ENCODE results near the gene MT1B. TPM values are rescaled to one million over a fixed set of nuclear protein-coding genes. Genes with fewer than 3 reads are reported as not detected.

Gene MT1B
- total and polyA plus RNA-seq, 2 donors from 2014 or later = not detected

- intact Hi-C loops (cut with DNase I) = no loop called here
- H3K4me3 ChIP-seq (ENCODE audit: low read length in 3 of 3) = peak within 1 kb of the TSS; percentile 46 to 97 (median 87)
- peaks cover 18% of the 10 kb centered on the region for H3K27me3 ChIP-seq (ENCODE audit: control insufficient read depth, insufficient read depth, low read length)
- H3K27ac ChIP-seq (ENCODE audit: low read depth in 2 of 2, low read length in 2 of 2) = peak within 1 kb of the TSS; percentile 40 to 47
- H3K36me3 ChIP-seq (ENCODE audit: control insufficient read depth in 2 of 3, insufficient read depth in 3 of 3, low read length in 3 of 3) = no peaks in the 10 kb centered on the region
- FAIRE-seq (no peak), DNase-seq (peak; percentile 84 to 97 (median 87))
- no peak for TF ChIP-seq CTCF (IDR thresholded peaks at IDR 0.05; ENCODE audit: borderline replicate concordance, extremely low read depth, insufficient read depth)
- H3K4me1 ChIP-seq (ENCODE audit: control insufficient read depth in 2 of 3, insufficient read depth in 2 of 3, low read depth in 1 of 3, low read length in 3 of 3) = peaks cover 0 to 7% (median 5%) of the 10 kb centered on the region in 3 donors
- H3K9ac ChIP-seq (ENCODE audit: low read length in 3 of 3) = peak within 1 kb of the TSS; percentile 6 to 66 (median 64)
- H3K9me3 ChIP-seq (ENCODE audit: control insufficient read depth in 2 of 3, insufficient read depth in 1 of 3, low read length in 3 of 3) = no peaks in the 10 kb centered on the region
Observed at GRCh38 chr16:56657555-56658326, 6.1 kb downstream of the MT1B start, which contains the start of gene MT1F. Gene MT1F (plus strand): TSS chr16:56657959. CDS start chr16:56658059, 100 bp downstream.

GRCh38 chr16:56658327-56658875 is 6.7 kb downstream of the MT1B start:
- intact Hi-C loops (cut with DNase I) = no loop called here
- FAIRE-seq (no peak), DNase-seq (peak in 2 of 5 donors; percentile 52 to 89)
- TF ChIP-seq CTCF (IDR thresholded peaks at IDR 0.05; ENCODE audit: borderline replicate concordance, extremely low read depth, insufficient read depth) = no peak
- H3K9ac ChIP-seq (ENCODE audit: low read length in 3 of 3) = peak overlapping the region; percentile 6 to 66 (median 64)
- H3K27me3 ChIP-seq (ENCODE audit: control insufficient read depth, insufficient read depth, low read length) = peaks cover 20% of the 10 kb centered on the region
- peak overlapping the region; percentile 40 to 47 for H3K27ac ChIP-seq (ENCODE audit: low read depth in 2 of 2, low read length in 2 of 2)
- H3K4me3 ChIP-seq (ENCODE audit: low read length in 3 of 3) = peak overlapping the region; percentile 33 to 97 (median 87)
- no peaks in the 10 kb centered on the region for H3K9me3 ChIP-seq (ENCODE audit: control insufficient read depth in 2 of 3, insufficient read depth in 1 of 3, low read length in 3 of 3)
- H3K36me3 ChIP-seq (ENCODE audit: control insufficient read depth in 2 of 3, insufficient read depth in 3 of 3, low read length in 3 of 3) = no peaks in the 10 kb centered on the region
- H3K4me1 ChIP-seq (ENCODE audit: control insufficient read depth in 2 of 3, insufficient read depth in 2 of 3, low read depth in 1 of 3, low read length in 3 of 3) = peaks cover 0 to 9% (median 5%) of the 10 kb centered on the region in 3 donors

DNA sequence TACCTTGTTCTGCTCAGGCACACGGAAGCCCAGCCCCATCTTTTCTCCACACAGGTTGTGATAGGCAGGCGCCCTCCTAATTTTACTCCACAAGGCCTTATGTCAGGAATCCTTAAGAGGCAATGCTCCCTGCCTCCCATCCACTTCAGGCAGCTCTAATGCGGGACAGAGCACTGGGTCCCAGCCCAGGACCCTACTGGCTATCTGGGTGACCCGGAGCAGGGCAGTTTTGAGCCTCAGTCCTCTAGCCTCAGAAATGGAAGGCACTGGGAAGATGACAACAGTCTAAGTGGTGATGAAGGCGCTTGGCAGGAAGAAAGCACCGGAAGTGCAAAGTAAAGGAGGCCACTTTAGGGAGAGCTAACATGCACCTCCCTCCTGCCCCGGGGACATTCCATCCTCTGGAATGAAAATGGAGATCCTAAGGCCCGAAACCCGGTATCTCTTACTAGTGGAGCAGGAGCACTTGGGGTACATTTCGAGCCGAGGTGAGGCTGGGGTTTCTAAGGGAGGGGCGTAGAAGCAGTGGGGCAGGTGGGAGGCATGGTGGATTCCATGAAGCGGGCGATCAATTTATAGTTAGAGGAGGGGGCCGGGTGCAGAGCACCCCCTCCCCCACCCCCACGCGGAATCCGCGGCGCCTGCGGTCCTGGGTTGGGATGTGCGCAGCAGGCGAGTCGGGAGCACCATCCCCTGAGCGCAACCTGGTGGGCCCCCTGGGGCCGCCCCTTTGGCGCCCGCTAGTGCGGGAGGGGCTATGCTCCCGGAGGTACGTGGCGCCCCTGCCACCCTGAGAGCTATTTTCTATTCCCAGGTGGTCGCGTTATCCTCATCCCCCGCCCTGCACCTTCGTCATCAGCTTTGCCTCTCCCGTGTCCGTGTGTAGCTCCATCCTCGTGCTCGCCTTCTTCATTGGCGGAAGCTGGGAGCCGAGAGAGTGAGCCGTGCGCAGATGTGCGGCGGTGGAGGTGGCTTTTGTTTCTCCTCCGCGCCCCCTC is 11.0 kb downstream of the MT1B start:
- H3K27ac ChIP-seq (ENCODE audit: low read depth in 2 of 2, low read length in 2 of 2) = no peak overlapping the region
- no peaks in the 10 kb centered on the region for H3K36me3 ChIP-seq (ENCODE audit: control insufficient read depth in 2 of 3, insufficient read depth in 3 of 3, low read length in 3 of 3)
- peaks cover 0 to 9% (median 5%) of the 10 kb centered on the region in 3 donors for H3K4me1 ChIP-seq (ENCODE audit: control insufficient read depth in 2 of 3, insufficient read depth in 2 of 3, low read depth in 1 of 3, low read length in 3 of 3)
- peaks cover 45% of the 10 kb centered on the region for H3K27me3 ChIP-seq (ENCODE audit: control insufficient read depth, insufficient read depth, low read length)
- no peak overlapping the region for H3K4me3 ChIP-seq (ENCODE audit: low read length in 3 of 3)
- no peaks in the 10 kb centered on the region for H3K9me3 ChIP-seq (ENCODE audit: control insufficient read depth in 2 of 3, insufficient read depth in 1 of 3, low read length in 3 of 3)
- no peak overlapping the region for H3K9ac ChIP-seq (ENCODE audit: low read length in 3 of 3)
- DNase-seq (peak in 1 of 5 donors; percentile 40), FAIRE-seq (no peak)
- intact Hi-C loops (cut with DNase I) = no loop called here
- TF ChIP-seq CTCF (IDR thresholded peaks at IDR 0.05; ENCODE audit: borderline replicate concordance, extremely low read depth, insufficient read depth) = no peak

All from kidney (tissue), 14 donors.